ENCODE measurements around the gene SPPL3.

SPPL3 gene

GRCh38 chr12:120726510-120726793 lies 177.7 kb downstream of the SPPL3 start:
- no peak for DNase-seq (ENCODE audit: low read depth)
- TF ChIP-seq CTCF (IDR thresholded peaks at IDR 0.05; ENCODE audit: low read length, missing control alignments), result no peak
- peak overlapping the region; percentile 60 for H3K4me3 ChIP-seq (replicated peaks; ENCODE audit: low read depth, low read length)

GRCh38 chr12:120725659-120726509 lies 178.3 kb downstream of the SPPL3 start, which contains the start of gene ACADS:
Gene ACADS, plus strand, starts transcription at chr12:120725826. Its CDS starts 60 bp downstream, at chr12:120725886.
- peak; percentile 77 for DNase-seq (ENCODE audit: low read depth)
- peak within 1 kb of the TSS; percentile 60 for H3K4me3 ChIP-seq (replicated peaks; ENCODE audit: low read depth, low read length)
- no peak for TF ChIP-seq CTCF (IDR thresholded peaks at IDR 0.05; ENCODE audit: low read length, missing control alignments)

GRCh38 chr12:120725151-120725658 lies 179.0 kb downstream of the SPPL3 start:
- no peak for TF ChIP-seq CTCF (IDR thresholded peaks at IDR 0.05; ENCODE audit: low read length, missing control alignments)
- no peak for DNase-seq (ENCODE audit: low read depth)
- peak overlapping the region; percentile 60 for H3K4me3 ChIP-seq (replicated peaks; ENCODE audit: low read depth, low read length)

- no peak overlapping the region for H3K4me3 ChIP-seq (replicated peaks; ENCODE audit: low read depth, low read length)
- no peak for TF ChIP-seq CTCF (IDR thresholded peaks at IDR 0.05; ENCODE audit: low read length, missing control alignments)
- no peak for DNase-seq (ENCODE audit: low read depth)
Observed at GRCh38 chr12:120724720-120725119, 179.4 kb downstream of the SPPL3 start.

- DNase-seq (ENCODE audit: low read depth), result no peak
- TF ChIP-seq CTCF (IDR thresholded peaks at IDR 0.05; ENCODE audit: low read length, missing control alignments), result no peak
- H3K4me3 ChIP-seq (replicated peaks; ENCODE audit: low read depth, low read length), result no peak overlapping the region
Observed at GRCh38 chr12:120722784-120723183, 181.4 kb downstream of the SPPL3 start.

GRCh38 chr12:120721866-120722265 lies 182.3 kb downstream of the SPPL3 start:
- DNase-seq (ENCODE audit: low read depth), result no peak
- no peak overlapping the region for H3K4me3 ChIP-seq (replicated peaks; ENCODE audit: low read depth, low read length)
- no peak for TF ChIP-seq CTCF (IDR thresholded peaks at IDR 0.05; ENCODE audit: low read length, missing control alignments)

All from fibroblast of pulmonary artery (primary cell).